Measurements from ENCODE around the gene LAMA3.

The LAMA3 gene

GRCh38 chr18:23918395-23919032, 229.3 kb downstream of the LAMA3 start:
- no peak for FAIRE-seq

GRCh38 chr18:23920054-23920453, 230.8 kb downstream of the LAMA3 start:
- FAIRE-seq, result no peak

DNA sequence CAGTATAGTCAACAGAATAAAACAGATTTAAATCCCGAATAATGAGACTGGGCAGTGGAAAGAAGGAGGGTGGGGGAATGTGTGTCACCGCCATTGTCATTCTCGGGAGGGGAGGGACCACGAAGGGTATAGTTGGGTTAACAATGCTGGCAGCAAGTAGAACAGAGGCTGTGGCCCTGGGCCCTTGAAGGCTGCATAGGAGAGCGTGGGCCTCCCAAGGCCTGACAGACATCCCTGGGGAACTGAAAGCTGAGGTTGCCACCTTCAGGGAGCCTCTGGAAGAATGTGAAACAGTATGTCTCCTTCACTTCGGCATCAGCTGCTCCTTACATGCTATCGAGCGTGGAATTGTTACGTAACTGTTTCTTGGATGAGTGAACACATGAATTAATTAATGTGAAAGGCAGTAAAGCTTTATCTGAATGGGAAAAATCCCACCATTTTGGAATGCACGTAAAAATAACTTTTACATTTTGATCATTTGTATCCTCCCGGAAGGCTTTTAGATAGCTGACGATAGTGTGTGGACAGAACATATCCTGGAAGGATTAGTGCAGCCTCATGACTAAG, 232.5 kb downstream of the LAMA3 start:
- no peak for FAIRE-seq

- FAIRE-seq, result no peak
These were observed 233.7 kb downstream of the LAMA3 start for GRCh38 chr18:23922939-23923338.

- FAIRE-seq, result no peak
These were observed 235.6 kb downstream of the LAMA3 start for GRCh38 chr18:23924813-23925212.

- FAIRE-seq, result no peak
These were observed 237.3 kb downstream of the LAMA3 start for GRCh38 chr18:23926571-23926970.

DNA sequence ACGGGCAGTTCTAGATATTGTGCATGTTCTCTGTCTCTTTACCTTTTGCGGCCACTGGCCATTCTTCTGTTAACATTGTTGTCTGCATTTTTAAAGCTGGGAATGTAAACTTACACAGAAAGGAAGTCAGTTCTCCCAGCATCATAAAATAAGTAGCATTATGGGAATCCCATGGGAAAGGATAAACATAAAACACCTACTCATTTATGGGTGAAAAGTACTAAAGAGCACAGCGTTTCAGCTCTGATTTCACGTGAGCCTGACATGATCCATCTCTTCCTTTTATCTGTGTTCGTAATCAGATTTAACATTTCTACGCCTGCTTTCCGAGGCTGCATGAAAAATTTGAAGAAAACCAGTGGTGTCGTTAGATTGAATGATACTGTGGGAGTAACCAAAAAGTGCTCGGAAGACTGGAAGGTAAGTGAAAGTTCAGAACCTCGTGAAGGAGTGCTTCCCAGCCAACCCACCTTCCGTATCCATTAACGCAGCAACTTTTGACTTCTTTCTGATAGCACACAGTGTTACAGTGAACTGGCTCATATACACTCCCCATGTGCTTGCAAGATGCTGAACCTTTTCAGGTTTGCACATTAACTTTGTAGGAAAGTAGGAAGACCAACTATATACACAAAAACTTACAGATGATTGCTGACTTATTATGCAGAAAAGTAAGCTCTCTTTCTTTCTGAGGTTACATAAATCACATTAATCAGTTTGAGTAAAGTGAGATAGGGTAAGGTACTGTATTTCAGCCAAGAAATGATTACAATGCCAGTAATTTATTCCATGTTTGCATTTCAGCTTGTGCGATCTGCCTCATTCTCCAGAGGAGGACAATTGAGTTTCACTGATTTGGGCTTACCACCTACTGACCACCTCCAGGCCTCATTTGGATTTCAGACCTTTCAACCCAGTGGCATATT, 238.8 kb downstream of the LAMA3 start:
- no peak for FAIRE-seq

DNA sequence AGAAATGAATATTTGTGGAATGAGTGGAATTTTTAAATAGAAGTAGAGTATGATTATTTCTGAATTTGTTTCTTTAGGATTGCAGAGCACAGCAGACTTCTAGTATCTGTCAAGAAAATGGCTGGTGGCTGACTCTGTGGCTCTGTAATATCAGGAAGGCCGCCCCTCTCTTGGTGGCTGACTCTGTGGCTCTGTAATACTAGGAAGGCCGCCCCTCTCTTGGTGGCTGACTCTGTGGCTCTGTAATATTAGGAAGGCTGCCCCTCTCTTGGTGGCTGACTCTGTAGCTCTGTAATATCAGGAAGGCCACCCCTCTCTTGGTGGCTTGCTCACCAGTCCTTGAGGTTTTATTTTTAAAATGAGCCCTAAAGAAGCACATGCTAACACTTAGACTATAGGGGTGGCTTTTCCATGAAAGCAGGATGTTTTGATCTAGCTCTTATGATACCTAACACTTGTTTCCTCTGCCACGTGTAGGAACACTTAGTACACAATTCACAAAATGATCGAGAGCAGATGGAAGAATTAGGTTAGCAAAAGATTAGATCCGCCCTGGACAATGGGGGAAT, 240.2 kb downstream of the LAMA3 start:
- no peak for FAIRE-seq

DNA sequence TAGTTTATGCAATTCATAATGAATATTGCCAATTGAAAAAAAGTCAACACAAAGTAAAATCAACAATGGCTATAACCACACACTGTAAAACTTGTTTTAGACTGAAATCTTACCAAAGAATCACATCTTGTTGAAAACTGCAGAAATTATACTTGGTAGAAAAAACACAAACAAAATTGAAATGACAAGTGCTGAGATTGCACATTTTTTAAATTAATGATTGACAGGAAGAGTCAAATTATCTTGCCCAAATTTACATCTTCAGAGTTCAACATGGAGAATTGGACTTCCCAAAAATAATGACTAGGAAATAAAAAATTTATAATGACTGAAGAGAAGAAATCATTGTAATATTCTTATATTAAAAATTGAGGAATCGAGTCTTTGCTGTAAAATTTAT, 240.7 kb downstream of the LAMA3 start:
- no peak for FAIRE-seq

DNA sequence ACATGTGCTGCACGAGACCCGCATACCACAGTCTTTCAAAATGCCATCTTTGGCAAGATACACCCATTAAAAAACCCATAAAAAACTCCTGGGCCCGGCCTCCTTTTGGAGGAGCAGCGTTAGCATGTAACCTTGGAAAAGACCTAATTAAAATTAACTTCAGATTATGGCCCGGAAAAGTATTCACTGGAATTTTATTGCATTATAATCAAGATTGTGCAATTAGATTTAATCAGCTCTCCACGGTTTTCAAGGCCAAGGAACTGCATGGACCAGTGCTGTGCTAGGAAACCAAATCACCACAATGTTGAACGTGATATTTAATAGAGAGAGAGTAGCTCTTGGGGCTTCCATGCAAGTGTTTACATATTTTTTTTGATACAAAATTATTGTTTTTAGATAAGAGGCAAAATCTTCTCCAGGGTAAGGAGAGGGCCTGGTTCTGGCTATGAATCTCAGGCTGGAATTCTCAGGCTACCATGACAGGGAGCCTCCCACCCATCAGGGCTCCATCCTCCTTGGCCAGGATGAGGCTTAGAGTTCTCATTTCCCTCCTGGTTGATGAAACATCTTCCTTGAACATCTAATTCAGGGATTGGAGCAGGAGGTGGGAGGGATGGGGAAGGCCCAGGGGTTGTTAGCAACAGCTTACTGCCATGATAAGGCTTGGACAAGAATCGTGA, 243.3 kb downstream of the LAMA3 start:
- FAIRE-seq, result no peak

- no peak for FAIRE-seq
These were observed 244.2 kb downstream of the LAMA3 start for GRCh38 chr18:23933407-23933806.

DNA sequence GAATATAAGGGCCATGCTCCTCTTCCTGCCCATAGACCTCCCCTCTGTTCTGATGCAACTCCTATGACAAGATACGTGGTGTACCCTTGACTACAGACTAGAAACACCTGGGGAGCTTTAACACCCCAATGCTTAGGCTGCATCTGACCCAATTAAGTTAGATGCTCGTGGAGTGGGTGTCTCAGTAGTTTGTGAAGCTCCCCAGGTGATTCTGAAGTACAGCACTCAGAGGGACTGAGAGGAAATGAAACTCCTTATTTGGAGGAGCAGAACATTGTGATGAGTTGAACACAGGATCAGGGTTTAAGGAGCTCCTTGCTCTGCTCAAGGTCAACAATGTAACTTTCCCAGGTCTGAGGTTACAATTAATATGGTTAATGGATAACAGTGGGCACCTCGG, 245.0 kb downstream of the LAMA3 start:
- FAIRE-seq, result no peak

DNA sequence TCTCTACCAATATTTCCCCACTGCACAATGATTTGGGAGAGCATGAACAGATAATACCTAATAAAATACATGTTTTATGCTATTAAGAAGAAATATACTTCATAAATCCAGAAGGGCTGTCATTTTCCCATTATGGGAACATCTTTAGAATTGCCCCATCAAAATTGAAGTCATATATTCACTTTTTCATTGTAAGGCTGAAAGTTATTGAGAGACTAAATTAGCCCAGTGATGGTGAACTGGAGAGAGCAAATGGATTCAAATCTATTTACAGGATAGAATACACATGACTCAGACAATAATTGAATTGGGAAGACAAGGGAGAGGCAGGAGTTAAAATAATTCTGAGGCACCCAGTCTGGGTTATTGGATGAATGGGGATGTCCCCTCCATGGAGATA, 245.6 kb downstream of the LAMA3 start:
- no peak for FAIRE-seq

- no peak for FAIRE-seq
These were observed 246.6 kb downstream of the LAMA3 start for GRCh38 chr18:23935804-23936203.

DNA sequence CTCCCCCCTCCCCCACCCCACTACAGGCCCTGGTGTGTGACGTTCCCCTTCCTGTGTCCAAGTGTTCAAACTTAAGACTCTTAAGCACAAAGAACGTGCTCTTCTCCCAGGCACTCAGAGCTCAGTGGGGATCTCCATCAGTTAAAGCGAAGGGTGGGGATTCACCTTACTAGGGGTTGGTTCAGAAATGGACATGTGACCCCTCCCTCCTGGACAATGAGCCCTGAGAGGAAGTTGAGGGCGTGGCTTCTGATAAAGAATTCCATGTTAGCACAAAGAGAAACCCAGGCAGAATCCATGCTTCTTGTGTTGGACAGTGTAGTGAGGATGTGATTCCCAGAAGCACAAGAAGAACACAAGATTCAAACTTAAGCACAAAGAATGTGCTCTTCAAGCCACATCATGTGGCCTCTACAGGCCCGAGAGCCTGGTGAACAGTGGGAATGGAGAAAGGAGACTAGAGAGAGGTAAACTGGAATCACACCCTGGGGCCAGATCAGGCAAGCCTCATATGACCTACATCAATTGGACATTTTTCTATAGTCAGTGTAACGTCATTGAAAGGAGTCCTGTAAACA, 247.2 kb downstream of the LAMA3 start:
- no peak for FAIRE-seq

DNA sequence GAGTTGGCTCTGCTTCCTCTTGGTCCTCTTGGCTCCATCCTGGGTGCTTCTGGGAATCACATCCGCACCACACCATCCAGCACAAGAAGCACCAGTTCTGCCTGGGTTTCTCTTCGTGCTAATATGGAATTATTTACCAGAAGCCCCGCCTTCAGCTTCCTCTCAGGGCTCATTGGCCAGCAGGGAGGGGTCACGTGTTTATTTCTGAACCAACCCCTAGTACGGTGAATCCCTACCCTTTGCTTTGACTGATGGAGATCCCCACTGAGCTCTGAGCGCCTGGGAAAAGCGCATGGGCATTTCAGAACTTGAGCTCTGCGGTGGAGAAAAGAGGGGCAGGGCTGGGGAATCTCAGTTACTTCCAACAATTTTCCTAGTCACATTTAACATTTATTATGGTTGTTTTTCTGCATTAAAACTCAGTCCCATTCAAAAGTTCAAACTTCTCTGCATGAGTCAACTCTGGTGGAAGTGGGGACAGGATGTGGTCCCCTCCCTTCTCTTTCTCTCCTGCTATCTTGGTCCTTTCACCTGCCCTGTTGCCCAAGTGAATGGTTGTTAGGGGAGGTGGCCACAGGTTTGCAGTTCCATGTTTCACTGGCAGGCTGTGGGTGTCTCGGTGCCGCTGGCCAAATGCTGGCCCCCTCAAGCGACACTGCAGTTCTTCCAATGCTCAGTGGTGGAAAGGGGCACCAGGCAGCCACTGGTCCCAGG, 248.9 kb downstream of the LAMA3 start:
- no peak for FAIRE-seq

- no peak for FAIRE-seq
These were observed 249.7 kb downstream of the LAMA3 start for GRCh38 chr18:23938901-23939341.

DNA sequence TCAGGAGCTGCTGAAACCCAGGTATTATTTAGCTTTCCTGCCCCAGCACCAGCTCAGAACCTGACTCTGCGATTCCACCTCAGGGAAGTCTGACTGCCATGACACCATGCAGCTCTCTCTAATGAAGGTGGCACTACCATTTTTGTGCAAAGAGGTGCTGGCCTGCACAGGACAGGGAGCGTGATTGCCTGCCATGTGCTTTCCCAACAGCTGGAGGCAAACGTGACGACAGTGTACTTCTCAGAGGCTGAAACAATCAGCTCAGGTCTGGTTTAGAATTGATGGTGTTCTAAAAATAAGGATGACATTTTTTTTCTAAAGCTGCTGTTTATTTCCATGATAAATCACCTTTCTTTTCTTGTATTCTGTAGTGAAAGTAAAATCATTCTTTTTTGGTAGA, 250.1 kb downstream of the LAMA3 start:
- no peak for FAIRE-seq

DNA sequence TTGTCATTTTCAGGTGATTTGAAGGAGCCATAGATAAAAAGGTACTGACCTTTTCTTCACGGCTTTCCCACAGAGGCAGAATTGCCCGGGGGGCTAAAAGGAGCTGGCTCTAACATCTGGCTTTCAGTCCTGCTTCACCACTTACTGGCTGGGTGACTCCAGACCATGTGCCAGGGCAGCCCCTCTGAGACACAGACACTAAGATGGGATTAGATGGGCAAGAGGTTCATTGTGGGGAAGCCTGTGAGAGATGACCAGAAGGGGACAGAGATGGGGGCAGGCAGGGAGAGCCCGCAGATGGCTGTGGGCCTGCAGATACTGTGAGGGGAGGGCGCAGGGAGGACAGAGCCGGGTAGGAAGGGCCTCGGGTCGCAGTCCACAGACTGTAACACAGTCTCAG, 250.6 kb downstream of the LAMA3 start:
- FAIRE-seq, result no peak

DNA sequence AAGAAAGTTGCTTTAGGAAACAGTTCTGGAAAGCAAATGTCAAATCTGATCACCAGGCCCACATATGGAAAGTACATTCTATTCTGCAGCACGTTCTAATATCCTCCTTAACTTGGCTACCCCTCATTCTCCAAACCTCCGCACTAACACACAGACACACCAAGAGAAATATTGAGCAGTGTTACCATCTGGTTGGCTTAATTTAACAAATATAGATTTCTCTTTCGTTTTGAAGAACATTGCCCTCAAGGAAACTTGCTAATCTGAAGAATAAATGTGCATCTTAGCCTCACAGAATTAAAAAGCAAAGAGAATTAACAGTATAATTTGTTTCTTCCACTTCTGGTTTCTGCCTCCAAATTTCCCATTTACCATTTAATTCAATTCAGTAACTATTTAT, 252.5 kb downstream of the LAMA3 start:
- no peak for FAIRE-seq

- no peak for FAIRE-seq
These were observed 253.9 kb downstream of the LAMA3 start for GRCh38 chr18:23943104-23943503.
